ENCODE results near the gene BRSK2. TPM values are rescaled to one million over a fixed set of nuclear protein-coding genes. Genes with fewer than 3 reads are reported as not detected.
"Not testable (repeated sequence)": the region's sequence is repeated elsewhere in the genome, so short reads cannot be mapped to it uniquely, and the experiment has no call there.

Gene BRSK2
- 0.22 and 0.40 TPM in 2 replicates for total RNA-seq

DNA sequence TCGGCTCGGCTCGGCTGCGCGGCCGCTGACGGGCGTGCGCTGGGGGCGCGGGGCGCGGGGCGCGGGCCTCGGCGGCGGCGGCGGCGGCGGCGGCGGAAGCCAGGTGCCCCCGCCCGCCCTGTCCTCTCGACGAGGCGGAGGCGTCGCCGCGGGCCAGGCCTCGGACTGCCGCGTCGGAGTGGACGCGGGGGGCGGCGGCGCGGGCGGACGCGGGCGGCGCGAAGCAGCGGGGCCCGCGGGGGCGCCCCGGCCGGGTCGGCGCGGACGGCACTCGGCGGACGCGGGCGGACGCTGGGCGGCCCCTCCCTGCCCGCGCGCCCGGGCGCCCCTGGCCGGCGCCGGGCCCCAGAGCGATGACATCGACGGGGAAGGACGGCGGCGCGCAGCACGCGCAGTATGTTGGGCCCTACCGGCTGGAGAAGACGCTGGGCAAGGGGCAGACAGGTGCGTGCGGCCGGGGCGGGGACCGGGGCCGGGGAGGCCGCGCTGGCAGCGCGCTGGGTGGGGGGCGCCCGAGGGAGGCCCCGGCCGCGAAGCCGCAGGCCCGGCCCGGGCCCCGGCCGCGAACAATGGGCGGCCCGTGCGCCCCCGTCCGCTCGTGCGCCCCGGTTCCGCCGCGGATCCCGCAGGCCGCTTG lies at the start of gene BRSK2:
BRSK2 (plus strand) TSS at position 3 of the 637 bp plus-strand sequence; CDS start at position 354, 351 bp downstream.
- DNase-seq (ENCODE audit: low read depth in 2 of 2) = no peak

- DNase-seq (ENCODE audit: low read depth in 2 of 2) = no peak
Observed at GRCh38 chr11:1340111-1340510, 49.6 kb upstream of the BRSK2 start.

- DNase-seq (ENCODE audit: low read depth in 2 of 2) = not testable (repeated sequence)
Observed at GRCh38 chr11:1341226-1341625, 48.5 kb upstream of the BRSK2 start.

- DNase-seq (ENCODE audit: low read depth in 2 of 2) = peak; percentile 22 to 26
Observed at GRCh38 chr11:1341928-1342524, 47.7 kb upstream of the BRSK2 start.

DNA sequence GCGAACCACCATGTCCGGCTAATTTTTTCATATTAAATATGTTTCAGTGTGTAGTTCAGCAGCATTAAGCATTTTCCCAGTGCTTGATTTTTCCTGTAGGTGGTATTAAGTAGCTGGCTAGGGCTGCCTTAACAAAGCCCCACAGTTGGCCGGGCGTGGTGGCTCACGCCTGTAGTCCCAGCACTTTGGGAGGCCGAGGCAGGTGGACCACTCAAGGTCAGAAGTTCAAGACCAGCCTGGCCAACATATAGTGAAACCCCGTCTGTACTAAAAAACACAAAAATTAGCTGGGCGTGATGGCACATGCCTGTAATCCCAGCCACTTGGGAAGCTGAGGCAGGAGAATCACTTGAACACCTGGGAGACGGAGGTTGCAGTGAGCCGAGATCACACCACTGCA lies 46.8 kb upstream of the BRSK2 start:
- DNase-seq (ENCODE audit: low read depth in 2 of 2) = no peak

DNA sequence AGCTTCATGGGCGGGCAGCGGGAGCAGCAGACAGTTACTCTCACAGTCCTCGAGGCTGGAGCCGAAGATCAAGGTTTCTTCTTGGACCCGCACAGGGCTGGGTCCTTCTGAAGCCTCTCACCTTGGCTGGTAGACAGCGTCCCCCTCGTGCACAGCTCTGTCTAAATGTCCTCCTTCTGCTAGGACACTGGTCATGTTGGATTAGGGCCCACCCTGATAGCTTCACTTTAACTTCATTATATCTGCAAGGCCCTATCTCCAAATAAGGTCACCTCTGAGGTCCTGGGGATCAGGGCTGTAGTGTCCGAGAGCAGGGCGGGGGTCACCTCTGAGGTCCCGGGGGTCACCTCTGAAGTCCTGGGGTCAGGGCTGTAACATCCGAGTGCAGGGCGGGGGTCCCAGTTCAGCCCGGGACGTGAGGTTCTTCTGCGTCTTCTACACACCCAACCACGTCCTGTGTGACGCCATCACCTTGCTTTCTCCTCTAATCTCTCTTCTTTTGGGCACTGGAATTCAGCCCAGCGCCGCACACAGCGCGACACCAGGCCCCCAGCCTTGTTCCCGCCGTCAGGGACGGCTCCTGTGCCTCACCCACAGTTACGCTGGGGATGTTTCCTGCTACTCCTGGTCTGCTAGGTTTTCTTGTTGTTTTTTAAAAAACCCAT lies 46.2 kb upstream of the BRSK2 start:
- DNase-seq (ENCODE audit: low read depth in 2 of 2) = no peak

DNA sequence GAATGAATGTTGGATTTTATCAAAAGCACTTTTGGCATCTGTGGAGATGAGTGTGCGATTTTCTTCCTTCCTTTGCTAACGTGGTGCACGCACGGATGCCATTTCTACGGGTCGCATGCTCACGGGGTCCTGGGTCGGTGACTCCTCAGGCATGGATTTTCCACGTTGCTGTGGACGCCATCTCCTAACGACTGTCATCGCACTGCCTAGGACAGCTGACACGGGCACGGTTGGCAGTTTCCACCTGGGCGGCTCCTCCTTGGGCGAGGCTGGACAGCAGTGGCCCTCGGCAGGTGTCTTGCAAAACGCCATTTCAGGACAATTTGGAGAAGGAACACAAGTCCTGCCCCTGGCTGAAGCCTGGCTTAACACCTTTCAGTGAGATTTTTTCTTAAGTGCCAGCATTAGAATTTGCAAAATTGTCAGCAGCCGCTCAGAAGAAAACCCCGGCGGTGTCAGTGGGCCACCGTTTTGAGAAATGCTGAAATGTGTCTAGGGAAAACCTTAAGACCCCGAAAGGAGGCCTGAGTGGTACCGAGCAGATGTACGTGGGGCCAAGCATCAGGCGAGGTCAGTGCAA lies 45.6 kb upstream of the BRSK2 start:
- no peak for DNase-seq (ENCODE audit: low read depth in 2 of 2)

DNA sequence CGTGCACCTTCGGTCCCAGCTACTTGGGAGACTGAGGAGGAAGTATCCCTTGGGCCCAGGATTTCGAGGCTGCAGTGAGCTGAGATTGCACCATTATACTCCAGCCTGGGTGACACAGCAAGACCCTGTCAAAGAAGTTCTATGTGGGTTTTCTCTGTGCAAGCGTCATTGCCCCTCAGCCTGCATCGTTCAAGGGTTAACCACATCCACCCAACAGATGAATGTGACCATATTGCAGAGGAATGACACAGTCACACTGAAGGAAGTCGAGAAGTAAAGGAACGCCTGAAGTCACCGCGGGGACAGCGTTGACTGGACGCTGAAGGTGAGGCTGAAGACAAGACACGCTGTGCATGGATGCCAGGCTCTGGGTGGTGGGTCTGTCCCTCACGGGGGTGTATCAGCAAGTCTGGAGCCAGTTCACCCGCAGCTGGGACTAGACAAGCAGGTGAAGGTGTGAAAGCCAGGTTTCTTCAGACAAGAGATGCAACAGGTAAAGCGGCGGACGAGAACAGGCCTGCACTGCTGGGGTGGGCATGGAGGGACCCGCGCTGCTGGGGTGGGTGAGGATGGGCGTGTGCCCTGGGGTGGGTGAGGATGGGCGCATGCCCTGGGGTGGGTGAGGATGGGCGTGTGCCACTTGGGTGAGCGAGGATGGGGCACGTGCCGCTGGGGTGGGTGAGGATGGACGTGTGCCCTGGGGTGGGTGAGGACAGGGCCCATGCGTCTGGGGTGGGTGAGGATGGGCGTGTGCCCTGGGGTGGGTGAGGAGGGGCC lies 43.8 kb upstream of the BRSK2 start:
- no peak for DNase-seq (ENCODE audit: low read depth in 2 of 2)

GRCh38 chr11:1346669-1347390 lies 42.9 kb upstream of the BRSK2 start:
- no peak for DNase-seq (ENCODE audit: low read depth in 2 of 2)

- not testable (repeated sequence) for DNase-seq (ENCODE audit: low read depth in 2 of 2)
Observed at GRCh38 chr11:1347411-1347999, 42.2 kb upstream of the BRSK2 start.

DNA sequence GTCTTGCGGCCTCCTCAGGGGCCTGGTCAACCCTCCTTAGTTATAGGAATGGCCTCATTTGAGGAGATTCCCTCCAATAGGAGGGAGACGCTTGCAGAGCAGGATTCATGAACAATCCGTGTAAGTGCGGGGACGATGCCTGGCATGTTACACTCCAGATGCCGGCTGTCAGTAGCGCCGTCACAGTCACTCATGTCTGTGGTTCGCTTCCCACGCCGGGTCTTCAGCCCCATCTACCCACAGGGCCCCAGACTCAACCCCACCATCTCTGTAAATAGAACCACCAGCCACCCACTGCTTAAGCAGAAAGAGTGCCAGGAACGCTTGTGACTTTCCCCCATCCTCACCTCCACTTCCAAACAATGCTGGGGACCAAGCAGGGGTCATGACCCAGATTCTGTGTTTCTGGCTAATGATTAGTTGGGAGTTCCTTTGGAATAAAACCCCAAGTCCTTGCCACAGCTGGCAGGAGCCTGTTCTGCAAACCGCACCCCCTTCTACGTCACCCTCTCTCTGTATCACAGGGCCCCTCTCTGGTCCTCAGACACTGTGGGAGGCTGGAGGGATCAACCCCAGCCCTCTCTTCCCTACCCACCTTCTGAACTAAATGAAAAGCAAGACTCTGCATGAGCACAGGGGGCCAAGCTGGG lies 41.5 kb upstream of the BRSK2 start:
- DNase-seq (ENCODE audit: low read depth in 2 of 2) = no peak

GRCh38 chr11:1348796-1349326 lies 40.9 kb upstream of the BRSK2 start:
- DNase-seq (ENCODE audit: low read depth in 2 of 2) = no peak

DNA sequence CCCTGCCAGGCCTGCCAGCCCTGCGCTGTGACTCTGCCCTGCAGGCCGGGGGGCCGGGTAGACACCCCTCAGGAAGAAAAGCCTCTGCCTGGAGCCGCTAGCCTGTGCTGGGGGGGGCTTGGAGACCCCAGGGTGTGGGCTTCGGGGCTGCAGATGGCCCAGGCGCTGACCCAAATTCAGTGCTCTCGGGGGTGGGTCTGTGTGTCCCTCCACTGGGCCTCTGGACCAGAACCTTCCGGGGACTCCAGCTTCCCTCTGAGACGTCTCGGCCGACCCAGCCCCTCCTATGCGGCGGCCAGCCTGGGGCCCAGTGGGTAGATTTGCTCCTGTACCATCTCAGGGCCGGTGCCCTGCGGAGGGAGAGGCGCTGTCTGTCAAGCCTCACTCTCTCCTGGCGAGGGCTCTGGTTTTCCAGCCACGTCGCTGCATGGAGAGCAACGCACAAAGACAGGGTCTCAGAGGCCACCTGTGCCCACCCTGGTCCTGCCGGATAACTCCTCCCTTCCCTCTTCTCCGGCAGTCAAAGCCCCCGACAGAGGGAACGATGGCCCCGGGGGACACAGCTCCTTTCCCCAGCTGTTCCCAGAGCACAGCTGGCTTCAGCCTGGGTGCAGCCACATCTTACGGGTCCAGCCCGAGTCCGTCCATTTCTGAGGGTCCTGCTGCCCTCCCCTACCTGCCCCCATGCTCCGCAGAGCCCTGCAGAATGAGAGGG lies 40.2 kb upstream of the BRSK2 start:
- no peak for DNase-seq (ENCODE audit: low read depth in 2 of 2)

DNA sequence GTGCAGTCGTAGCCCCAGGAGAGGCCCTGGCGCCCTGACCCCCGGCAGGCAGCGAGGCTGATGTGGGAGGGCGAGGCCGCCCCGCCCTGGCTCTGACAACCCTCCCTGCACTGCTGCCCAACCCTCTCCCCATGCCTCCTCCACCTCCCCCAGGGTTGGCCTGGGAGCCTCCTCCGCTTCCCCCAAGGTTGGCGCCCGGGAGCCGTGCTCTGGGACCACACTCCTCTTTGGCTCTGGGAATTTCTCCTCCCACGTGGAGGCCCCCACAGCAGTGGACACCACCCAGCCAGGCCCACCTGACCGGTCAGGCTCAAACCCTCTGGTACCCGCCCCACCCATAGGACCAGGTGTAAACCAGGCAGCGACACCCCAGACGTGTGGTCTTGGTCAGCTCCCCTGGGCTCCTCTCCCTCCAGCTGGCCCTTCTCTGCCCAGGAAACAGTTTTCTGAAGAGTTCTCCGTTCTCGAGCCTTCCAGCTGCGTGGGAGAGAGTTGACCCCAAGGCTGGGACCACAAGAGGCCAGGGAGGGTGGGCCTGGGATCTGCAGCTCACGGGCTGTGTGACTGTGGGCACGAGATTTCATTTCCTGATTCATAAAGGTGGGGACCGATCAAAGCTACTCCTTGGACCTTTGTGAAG lies 39.5 kb upstream of the BRSK2 start:
- no peak for DNase-seq (ENCODE audit: low read depth in 2 of 2)

DNA sequence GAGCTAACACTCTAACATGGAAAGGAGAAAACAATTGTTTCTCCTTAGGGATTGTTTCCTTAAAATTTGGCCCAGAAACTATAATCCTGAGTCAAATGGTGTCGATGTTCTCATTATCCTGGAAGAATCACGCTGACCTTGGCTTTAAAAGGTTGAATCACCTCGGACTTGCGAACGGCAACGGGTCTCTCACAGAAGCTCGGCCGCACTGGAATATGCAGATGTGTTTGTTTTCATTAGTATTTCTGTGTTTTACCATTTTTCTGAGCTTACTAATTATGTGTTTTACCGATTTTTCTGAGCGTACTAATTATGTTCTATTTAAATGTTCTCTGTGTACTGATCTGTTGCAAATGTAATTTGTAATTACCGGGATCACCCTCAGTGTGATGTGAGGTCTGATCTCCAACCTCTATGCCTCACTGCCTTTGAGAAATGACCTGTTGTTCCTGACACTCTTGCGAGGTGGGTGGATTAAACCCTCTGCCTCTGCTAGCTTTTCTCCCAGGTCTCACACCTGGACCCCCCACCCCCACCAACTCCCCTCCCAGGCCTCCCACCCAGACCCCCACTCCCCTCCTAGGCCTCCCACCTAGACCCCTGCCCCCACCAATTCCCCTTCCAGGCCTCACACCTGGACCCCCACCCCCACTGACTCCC lies 38.3 kb upstream of the BRSK2 start:
- no peak for DNase-seq (ENCODE audit: low read depth in 2 of 2)

DNA sequence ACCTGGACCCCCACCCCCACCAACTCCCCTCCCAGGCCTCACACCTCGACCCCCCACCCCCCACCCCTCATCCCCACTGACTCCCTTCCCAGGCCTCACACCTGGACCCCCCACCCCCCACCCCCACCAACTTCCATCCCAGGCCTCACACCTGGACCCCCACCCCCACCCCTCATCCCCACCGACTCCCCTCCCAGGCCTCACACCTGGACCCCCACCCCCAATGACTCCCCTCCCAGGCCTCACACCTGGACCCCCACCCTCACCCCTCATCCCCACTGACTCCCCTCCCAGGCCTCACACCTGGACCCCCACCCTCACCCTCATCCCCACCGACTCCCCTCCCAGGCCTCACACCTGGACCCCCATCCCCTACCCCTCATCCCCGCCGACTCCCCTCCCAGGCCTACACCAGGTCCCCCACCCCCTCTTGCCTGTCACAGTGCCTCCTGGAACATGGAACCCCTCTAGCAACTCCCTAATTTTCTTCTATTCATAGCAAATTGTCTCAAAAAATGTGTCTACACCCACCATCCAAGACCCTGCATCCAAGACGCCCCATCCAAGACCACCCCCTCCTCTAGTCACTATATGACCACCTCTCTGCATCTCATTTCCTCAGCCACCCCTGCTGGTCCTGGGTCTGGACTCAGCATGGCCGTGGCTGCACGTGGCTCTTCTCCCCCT lies 36.9 kb upstream of the BRSK2 start:
- DNase-seq (ENCODE audit: low read depth in 2 of 2) = no peak

DNA sequence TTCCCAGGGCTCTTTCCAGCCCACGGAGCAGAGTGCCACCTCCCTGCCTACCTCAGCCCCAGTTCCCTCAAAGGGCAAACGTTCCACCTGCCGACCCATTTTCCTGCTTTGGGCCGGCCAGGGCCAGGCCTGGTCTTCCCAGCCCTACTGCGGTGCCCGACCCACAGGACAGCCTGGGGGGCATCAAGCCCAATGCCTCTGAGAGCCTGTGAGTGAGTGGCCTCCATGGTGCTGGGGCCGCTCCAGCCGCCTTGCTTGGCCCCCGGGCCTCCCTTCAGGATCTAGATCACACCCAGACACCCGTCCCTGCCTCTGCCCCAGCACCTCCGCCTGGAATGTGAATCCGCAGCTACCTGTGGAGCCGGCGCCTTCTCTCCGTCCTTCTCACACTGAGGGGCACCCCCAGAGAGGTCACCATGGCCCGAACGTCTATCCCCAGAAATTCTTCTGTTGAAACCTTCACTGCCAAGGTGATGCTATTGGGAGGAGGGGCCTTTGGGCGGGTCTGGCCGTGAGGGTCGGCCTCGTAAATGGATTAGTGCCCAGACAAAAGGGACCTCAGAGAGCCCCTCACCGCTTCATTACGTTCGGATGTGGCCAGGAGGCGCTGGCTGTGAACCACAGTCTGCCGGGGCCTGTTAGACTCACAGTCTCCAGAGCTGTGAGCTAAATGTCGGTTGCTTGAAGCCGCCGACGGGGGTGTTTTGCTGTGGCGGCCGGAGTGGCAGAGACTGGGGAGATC lies 36.2 kb upstream of the BRSK2 start:
- DNase-seq (ENCODE audit: low read depth in 2 of 2) = no peak
